ENCODE data around the gene ERC2.

ERC2 gene

GRCh38 chr3:55812394-55813013, 655.8 kb downstream of the ERC2 start:
- Histone ChIP-seq H3K4me3 (ENCODE audit: low read depth in 1 of 2, low read length in 2 of 2) (no peak overlapping the region), H3K27ac (ENCODE audit: low read depth, low read length) (no peak overlapping the region), H3K4me1 (ENCODE audit: insufficient read depth, low read length) (peaks cover 6% of the 10 kb centered on the region), H3K9ac (ENCODE audit: low read length) (no peak overlapping the region), H3K9me3 (ENCODE audit: low read length) (no peaks in the 10 kb centered on the region), H3K27me3 (ENCODE audit: control insufficient read depth in 1 of 2, insufficient read depth in 2 of 2, low read length in 2 of 2) (no peaks in the 10 kb centered on the region), H3K36me3 (ENCODE audit: insufficient read depth, low read length) (no peaks in the 10 kb centered on the region)

GRCh38 chr3:55807210-55807609, 661.1 kb downstream of the ERC2 start:
- H3K9me3 ChIP-seq (ENCODE audit: low read length): no peaks in the 10 kb centered on the region
- H3K36me3 ChIP-seq (ENCODE audit: insufficient read depth, low read length): no peaks in the 10 kb centered on the region
- H3K9ac ChIP-seq (ENCODE audit: low read length): no peak overlapping the region
- no peaks in the 10 kb centered on the region for H3K4me1 ChIP-seq (ENCODE audit: insufficient read depth, low read length)
- H3K4me3 ChIP-seq (ENCODE audit: low read depth in 1 of 2, low read length in 2 of 2): no peak overlapping the region
- H3K27ac ChIP-seq (ENCODE audit: low read depth, low read length): no peak overlapping the region
- H3K27me3 ChIP-seq (ENCODE audit: control insufficient read depth in 1 of 2, insufficient read depth in 2 of 2, low read length in 2 of 2): no peaks in the 10 kb centered on the region

- H3K27me3 ChIP-seq (ENCODE audit: control insufficient read depth in 1 of 2, insufficient read depth in 2 of 2, low read length in 2 of 2): no peaks in the 10 kb centered on the region
- no peaks in the 10 kb centered on the region for H3K4me1 ChIP-seq (ENCODE audit: insufficient read depth, low read length)
- no peaks in the 10 kb centered on the region for H3K9me3 ChIP-seq (ENCODE audit: low read length)
- no peak overlapping the region for H3K4me3 ChIP-seq (ENCODE audit: low read depth in 1 of 2, low read length in 2 of 2)
- no peaks in the 10 kb centered on the region for H3K36me3 ChIP-seq (ENCODE audit: insufficient read depth, low read length)
- H3K9ac ChIP-seq (ENCODE audit: low read length): no peak overlapping the region
- H3K27ac ChIP-seq (ENCODE audit: low read depth, low read length): no peak overlapping the region
Measured at GRCh38 chr3:55805169-55805568, 663.1 kb downstream of the ERC2 start.

- H3K9me3 ChIP-seq (ENCODE audit: low read length): no peaks in the 10 kb centered on the region
- H3K9ac ChIP-seq (ENCODE audit: low read length): no peak overlapping the region
- no peak overlapping the region for H3K4me3 ChIP-seq (ENCODE audit: low read depth in 1 of 2, low read length in 2 of 2)
- H3K27ac ChIP-seq (ENCODE audit: low read depth, low read length): no peak overlapping the region
- no peaks in the 10 kb centered on the region for H3K27me3 ChIP-seq (ENCODE audit: control insufficient read depth in 1 of 2, insufficient read depth in 2 of 2, low read length in 2 of 2)
- H3K4me1 ChIP-seq (ENCODE audit: insufficient read depth, low read length): no peaks in the 10 kb centered on the region
- no peaks in the 10 kb centered on the region for H3K36me3 ChIP-seq (ENCODE audit: insufficient read depth, low read length)
Measured at GRCh38 chr3:55804170-55805095, 663.8 kb downstream of the ERC2 start.

GRCh38 chr3:55802816-55803215, 665.5 kb downstream of the ERC2 start:
- Histone ChIP-seq H3K4me1 (ENCODE audit: insufficient read depth, low read length) (no peaks in the 10 kb centered on the region), H3K9ac (ENCODE audit: low read length) (no peak overlapping the region), H3K27ac (ENCODE audit: low read depth, low read length) (no peak overlapping the region), H3K27me3 (ENCODE audit: control insufficient read depth in 1 of 2, insufficient read depth in 2 of 2, low read length in 2 of 2) (no peaks in the 10 kb centered on the region), H3K9me3 (ENCODE audit: low read length) (no peaks in the 10 kb centered on the region), H3K4me3 (ENCODE audit: low read depth in 1 of 2, low read length in 2 of 2) (no peak overlapping the region), H3K36me3 (ENCODE audit: insufficient read depth, low read length) (no peaks in the 10 kb centered on the region)

GRCh38 chr3:55801676-55802075, 666.6 kb downstream of the ERC2 start:
- H3K36me3 ChIP-seq (ENCODE audit: insufficient read depth, low read length): no peaks in the 10 kb centered on the region
- H3K27me3 ChIP-seq (ENCODE audit: control insufficient read depth in 1 of 2, insufficient read depth in 2 of 2, low read length in 2 of 2): no peaks in the 10 kb centered on the region
- H3K9ac ChIP-seq (ENCODE audit: low read length): no peak overlapping the region
- no peaks in the 10 kb centered on the region for H3K9me3 ChIP-seq (ENCODE audit: low read length)
- H3K27ac ChIP-seq (ENCODE audit: low read depth, low read length): no peak overlapping the region
- H3K4me3 ChIP-seq (ENCODE audit: low read depth in 1 of 2, low read length in 2 of 2): no peak overlapping the region
- H3K4me1 ChIP-seq (ENCODE audit: insufficient read depth, low read length): no peaks in the 10 kb centered on the region

GRCh38 chr3:55801068-55801467, 667.2 kb downstream of the ERC2 start:
- Histone ChIP-seq H3K36me3 (ENCODE audit: insufficient read depth, low read length) (no peaks in the 10 kb centered on the region), H3K4me1 (ENCODE audit: insufficient read depth, low read length) (no peaks in the 10 kb centered on the region), H3K9me3 (ENCODE audit: low read length) (no peaks in the 10 kb centered on the region), H3K27ac (ENCODE audit: low read depth, low read length) (no peak overlapping the region), H3K4me3 (ENCODE audit: low read depth in 1 of 2, low read length in 2 of 2) (no peak overlapping the region), H3K27me3 (ENCODE audit: control insufficient read depth in 1 of 2, insufficient read depth in 2 of 2, low read length in 2 of 2) (no peaks in the 10 kb centered on the region), H3K9ac (ENCODE audit: low read length) (no peak overlapping the region)

- H3K36me3 ChIP-seq (ENCODE audit: insufficient read depth, low read length): no peaks in the 10 kb centered on the region
- H3K4me3 ChIP-seq (ENCODE audit: low read depth in 1 of 2, low read length in 2 of 2): no peak overlapping the region
- no peaks in the 10 kb centered on the region for H3K27me3 ChIP-seq (ENCODE audit: control insufficient read depth in 1 of 2, insufficient read depth in 2 of 2, low read length in 2 of 2)
- no peak overlapping the region for H3K27ac ChIP-seq (ENCODE audit: low read depth, low read length)
- H3K9me3 ChIP-seq (ENCODE audit: low read length): no peaks in the 10 kb centered on the region
- H3K4me1 ChIP-seq (ENCODE audit: insufficient read depth, low read length): no peaks in the 10 kb centered on the region
- H3K9ac ChIP-seq (ENCODE audit: low read length): no peak overlapping the region
Measured at GRCh38 chr3:55797775-55798174, 670.5 kb downstream of the ERC2 start.

- Histone ChIP-seq H3K4me1 (ENCODE audit: insufficient read depth, low read length) (no peaks in the 10 kb centered on the region), H3K27ac (ENCODE audit: low read depth, low read length) (no peak overlapping the region), H3K27me3 (ENCODE audit: control insufficient read depth in 1 of 2, insufficient read depth in 2 of 2, low read length in 2 of 2) (no peaks in the 10 kb centered on the region)
Measured at GRCh38 chr3:55797084-55797483, 671.2 kb downstream of the ERC2 start.

GRCh38 chr3:55796533-55796932, 671.7 kb downstream of the ERC2 start:
- Histone ChIP-seq H3K4me1 (ENCODE audit: insufficient read depth, low read length) (no peaks in the 10 kb centered on the region), H3K27ac (ENCODE audit: low read depth, low read length) (no peak overlapping the region), H3K9me3 (ENCODE audit: low read length) (no peaks in the 10 kb centered on the region), H3K9ac (ENCODE audit: low read length) (no peak overlapping the region), H3K27me3 (ENCODE audit: control insufficient read depth in 1 of 2, insufficient read depth in 2 of 2, low read length in 2 of 2) (no peaks in the 10 kb centered on the region), H3K36me3 (ENCODE audit: insufficient read depth, low read length) (no peaks in the 10 kb centered on the region), H3K4me3 (ENCODE audit: low read depth in 1 of 2, low read length in 2 of 2) (no peak overlapping the region)

More at GRCh38 chr3:55797084-55797483, 671.2 kb downstream of the ERC2 start:
- H3K9me3 ChIP-seq (ENCODE audit: low read length): no peaks in the 10 kb centered on the region
- H3K9ac ChIP-seq (ENCODE audit: low read length): no peak overlapping the region
- no peak overlapping the region for H3K4me3 ChIP-seq (ENCODE audit: low read depth in 1 of 2, low read length in 2 of 2)
- no peaks in the 10 kb centered on the region for H3K36me3 ChIP-seq (ENCODE audit: insufficient read depth, low read length)

- no peak overlapping the region for H3K9ac ChIP-seq (ENCODE audit: low read length)
- H3K27ac ChIP-seq (ENCODE audit: low read depth, low read length): no peak overlapping the region
Measured at GRCh38 chr3:55795746-55796145, 672.5 kb downstream of the ERC2 start.

More at GRCh38 chr3:55795746-55796145, 672.5 kb downstream of the ERC2 start:
- Histone ChIP-seq H3K36me3 (ENCODE audit: insufficient read depth, low read length) (no peaks in the 10 kb centered on the region), H3K4me1 (ENCODE audit: insufficient read depth, low read length) (no peaks in the 10 kb centered on the region), H3K27me3 (ENCODE audit: control insufficient read depth in 1 of 2, insufficient read depth in 2 of 2, low read length in 2 of 2) (no peaks in the 10 kb centered on the region), H3K4me3 (ENCODE audit: low read depth in 1 of 2, low read length in 2 of 2) (no peak overlapping the region), H3K9me3 (ENCODE audit: low read length) (no peaks in the 10 kb centered on the region)

Data from muscle layer of colon (tissue), 2 donors.